G401 (cell line): ENCODE measurements around the gene PIK3R3. TPM values are rescaled to one million over a fixed set of nuclear protein-coding genes. Genes with fewer than 3 reads are reported as not detected.

ENCODE experiments used
- DNase-seq: peaks from one replicate; pipeline ENCODE4 v3.0.0-alpha.2; 2015; ENCODE audit warnings: low spot score
- in situ Hi-C: cut with HindIII; loops from 2 replicates; pipeline ENCODE4 v1.10.0; 2016; ENCODE audit warnings: low sequenced_read_pairs, mixed read lengths
- total RNA-seq: library from RNA; depleted of rRNA; stranded (reverse); fragments of >200 nt; shearing (Covaris generic); gene quantifications from 2 replicates; pipeline ENCODE4 v1.2.3, GENCODE V29; 2014; rRNA removed

The PIK3R3 gene
- total RNA-seq = 14.3 and 15.8 TPM in 2 replicates

- in situ Hi-C loops = no loop called here
- DNase-seq = peak; percentile 99
These were observed at the start of gene PIK3R3 for GRCh38 chr1:46132529-46133180. Gene PIK3R3 (minus strand): TSS chr1:46132629. CDS start chr1:46131952, 677 bp downstream.

- DNase-seq = no peak
- in situ Hi-C loops = no loop called here
These were observed 49.2 kb upstream of the PIK3R3 start for GRCh38 chr1:46181343-46182260.

DNA sequence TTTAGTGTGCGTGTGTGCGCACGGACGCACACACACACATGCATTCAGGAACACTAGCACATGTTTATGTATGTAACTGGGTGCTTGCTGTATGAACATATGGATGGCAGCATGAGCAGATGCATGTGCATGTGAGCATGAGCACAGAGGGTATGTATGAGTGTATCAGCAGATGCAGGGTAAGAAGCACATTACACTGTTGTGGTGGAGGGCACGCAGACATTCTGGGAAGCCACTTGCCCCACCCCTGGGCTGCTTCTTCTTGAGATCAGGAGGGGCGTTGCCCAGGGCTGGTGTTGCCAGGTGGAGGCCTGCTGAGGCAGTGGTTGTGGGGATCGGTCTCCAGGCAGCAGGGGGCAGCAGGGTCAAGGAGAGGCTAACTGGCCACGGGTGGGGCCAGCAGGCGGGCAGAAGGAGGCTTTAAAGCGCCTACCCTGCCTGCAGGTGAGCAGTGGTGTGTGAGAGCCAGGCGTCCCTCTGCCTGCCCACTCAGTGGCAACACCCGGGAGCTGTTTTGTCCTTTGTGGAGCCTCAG lies 47.7 kb upstream of the PIK3R3 start:
- in situ Hi-C loops = no loop called here
- DNase-seq = no peak

DNA sequence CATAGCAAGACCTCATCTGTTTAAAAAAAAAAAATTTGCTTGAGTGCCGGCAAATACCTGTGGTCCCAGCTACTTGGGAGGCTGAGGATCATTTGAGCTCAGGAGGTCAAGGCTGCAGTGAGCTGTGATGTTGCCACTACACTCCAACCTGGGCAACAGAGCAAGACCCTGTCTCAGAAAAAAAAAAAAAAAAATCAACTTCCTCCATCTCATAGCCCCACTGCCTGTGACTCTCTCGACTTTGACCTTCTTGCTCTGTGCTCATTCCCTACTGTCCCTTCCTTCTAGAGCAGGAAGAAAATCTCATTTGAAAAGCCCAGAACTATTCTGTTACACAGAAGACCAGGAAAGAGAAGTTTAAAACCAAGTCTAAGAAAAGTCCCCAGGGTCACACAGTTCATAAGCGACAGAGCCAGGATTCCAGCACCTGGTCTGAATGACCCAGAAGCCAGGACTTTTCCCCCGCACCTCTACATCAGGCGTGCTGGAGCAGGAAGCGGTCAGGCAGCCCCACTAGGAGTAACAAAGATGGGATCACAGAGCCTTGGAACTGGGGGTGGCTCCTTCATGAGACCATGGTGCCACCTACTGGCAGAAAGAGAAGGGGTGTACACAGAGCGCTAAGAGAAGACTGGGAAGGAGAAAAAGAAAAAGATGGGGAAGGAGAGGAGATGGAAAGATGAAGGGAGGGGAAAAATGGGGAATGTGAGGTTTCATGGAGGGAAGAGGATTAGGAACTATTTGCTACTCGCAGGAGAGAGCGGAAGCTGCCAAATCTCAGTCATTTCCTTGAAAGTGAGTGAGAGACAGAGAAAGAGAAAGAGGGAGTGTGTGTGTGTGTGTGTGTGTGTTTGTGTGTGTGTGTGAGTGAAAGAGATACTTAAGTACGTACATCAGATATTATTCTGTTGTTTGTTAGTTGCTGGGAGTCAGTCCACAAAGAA lies 47.0 kb upstream of the PIK3R3 start:
- peak; percentile 95 for DNase-seq
- in situ Hi-C loops = loop anchor here (10.0 kb wide), 1 partner anchor 115 kb away; no protein-coding TSS in a partner anchor

DNA sequence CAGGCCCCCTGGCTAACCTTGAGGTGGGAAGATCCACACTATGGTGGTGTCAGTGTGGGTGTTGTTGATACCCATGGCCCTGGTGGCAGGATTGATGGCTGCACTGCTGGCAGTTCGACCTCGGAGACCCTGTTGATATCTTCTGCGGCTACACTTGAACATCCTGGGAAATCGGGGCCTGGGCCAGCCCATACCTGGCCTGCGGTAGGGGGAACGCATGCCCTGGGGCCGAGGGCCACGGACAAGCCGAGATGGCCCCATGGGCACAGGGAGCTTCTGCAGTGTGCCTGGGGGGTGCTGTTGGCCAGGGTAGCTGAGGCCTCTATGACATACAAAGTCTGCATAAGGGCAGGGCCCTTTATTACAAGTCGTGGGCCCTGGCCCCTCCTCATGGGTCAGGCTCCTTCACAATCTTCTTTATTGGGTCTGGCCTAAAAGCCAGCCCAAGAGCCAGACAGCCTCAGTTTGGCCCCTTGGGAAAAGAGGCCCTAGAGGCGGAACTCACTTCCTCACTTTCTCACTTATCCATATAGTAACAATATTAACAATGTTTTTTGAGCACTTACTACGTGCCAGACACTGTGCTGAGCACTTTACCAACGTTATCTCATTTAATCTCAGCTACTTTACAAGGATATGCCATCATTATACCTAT lies 43.9 kb upstream of the PIK3R3 start, which contains the start of gene P3R3URF:
Gene P3R3URF, minus strand, starts transcription at position 278 of the 655 bp plus-strand sequence. Its CDS starts 17 bp downstream, at position 261.
- DNase-seq = no peak
- in situ Hi-C loops = loop anchor here (10.0 kb wide), 1 partner anchor 112 kb away; no protein-coding TSS in a partner anchor

GRCh38 chr1:46175243-46175642 lies 42.8 kb upstream of the PIK3R3 start:
- no peak for DNase-seq
- in situ Hi-C loops = loop anchor here (10.0 kb wide), 1 partner anchor 110 kb away; no protein-coding TSS in a partner anchor

GRCh38 chr1:46174448-46175231 lies 42.2 kb upstream of the PIK3R3 start, which contains the start of gene TSPAN1:
Gene TSPAN1 (plus strand): TSS chr1:46175087. CDS start chr1:46181108, 6,021 bp downstream.
- DNase-seq = peak; percentile 98
- in situ Hi-C loops = loop anchor here (10.0 kb wide), 1 partner anchor 110 kb away; no protein-coding TSS in a partner anchor

DNA sequence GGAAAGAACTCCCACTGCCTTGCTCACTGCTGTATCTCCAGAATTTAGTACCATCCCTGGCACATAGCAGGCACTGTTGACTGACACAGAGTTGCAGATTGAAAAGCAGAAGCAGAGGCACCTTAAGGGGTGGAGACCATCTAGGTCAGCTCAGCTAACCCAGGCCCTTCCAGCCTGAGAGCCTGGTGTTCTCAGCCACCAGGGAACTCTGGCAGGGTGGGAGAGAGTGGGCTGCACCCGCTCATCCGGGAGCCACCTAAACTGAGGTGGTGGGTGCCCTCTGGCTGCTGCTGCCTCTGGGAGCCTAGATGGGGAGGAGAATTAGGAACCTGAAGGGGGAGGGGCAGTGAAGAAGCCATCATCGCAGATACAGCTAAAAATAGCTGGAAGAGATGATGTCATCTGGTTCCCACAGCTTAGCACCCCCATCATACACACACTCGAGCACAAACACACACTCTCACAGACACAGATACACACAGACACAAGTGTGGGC lies 41.0 kb upstream of the PIK3R3 start:
- peak; percentile 96 for DNase-seq
- in situ Hi-C loops = loop anchor here (10.0 kb wide), 1 partner anchor 109 kb away; no protein-coding TSS in a partner anchor

DNA sequence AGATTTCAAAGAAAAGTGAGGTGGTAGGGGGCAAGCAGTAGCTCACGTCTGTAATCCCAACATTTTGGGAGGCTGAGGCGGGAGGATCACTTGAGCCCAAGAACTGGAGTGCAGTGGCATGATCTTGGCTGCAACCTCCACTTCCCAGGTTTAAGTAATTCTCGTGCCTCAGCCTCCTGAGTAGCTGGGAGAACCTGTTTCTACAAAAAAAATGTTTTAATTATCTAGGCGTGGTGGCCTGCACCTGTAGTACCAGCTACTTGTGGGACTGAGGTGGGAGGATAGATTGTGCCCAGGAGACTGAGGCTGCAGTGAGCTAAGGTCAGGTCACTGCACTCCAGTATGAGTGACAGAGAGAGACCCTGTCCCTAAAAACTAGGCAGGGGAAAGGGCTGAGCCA lies 39.9 kb upstream of the PIK3R3 start:
- DNase-seq = no peak
- in situ Hi-C loops = loop anchor here (10.0 kb wide), 1 partner anchor 108 kb away; no protein-coding TSS in a partner anchor

DNA sequence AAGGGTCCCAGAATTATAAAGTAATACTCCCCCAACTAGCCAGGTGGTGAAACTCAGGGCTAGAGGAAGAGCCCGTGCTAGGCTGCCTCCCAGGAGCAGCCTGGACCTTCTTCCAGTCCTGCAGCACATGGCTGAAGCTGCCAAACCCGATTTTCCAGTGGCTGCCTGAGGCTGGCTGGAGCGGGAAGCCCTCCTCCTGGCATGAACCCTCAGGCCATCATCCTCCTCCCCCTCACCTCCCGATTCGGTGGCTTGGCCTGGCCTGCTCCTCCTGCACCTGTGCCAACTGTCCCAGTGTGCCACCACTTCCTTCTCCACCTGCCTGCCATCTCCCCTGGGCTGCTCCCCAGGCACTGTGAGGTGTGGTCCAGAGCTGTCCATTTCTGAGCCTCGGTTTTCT lies 39.4 kb upstream of the PIK3R3 start:
- in situ Hi-C loops = loop anchor here (10.0 kb wide), 1 partner anchor 107 kb away; no protein-coding TSS in a partner anchor
- DNase-seq = peak; percentile 96

- DNase-seq = no peak
- in situ Hi-C loops = loop anchor here (10.0 kb wide), 1 partner anchor 107 kb away; no protein-coding TSS in a partner anchor
These were observed 38.9 kb upstream of the PIK3R3 start for GRCh38 chr1:46171351-46171750.

- no peak for DNase-seq
- in situ Hi-C loops = loop anchor here (10.0 kb wide), 1 partner anchor 105 kb away; no protein-coding TSS in a partner anchor
These were observed 37.5 kb upstream of the PIK3R3 start for GRCh38 chr1:46169811-46170454.

DNA sequence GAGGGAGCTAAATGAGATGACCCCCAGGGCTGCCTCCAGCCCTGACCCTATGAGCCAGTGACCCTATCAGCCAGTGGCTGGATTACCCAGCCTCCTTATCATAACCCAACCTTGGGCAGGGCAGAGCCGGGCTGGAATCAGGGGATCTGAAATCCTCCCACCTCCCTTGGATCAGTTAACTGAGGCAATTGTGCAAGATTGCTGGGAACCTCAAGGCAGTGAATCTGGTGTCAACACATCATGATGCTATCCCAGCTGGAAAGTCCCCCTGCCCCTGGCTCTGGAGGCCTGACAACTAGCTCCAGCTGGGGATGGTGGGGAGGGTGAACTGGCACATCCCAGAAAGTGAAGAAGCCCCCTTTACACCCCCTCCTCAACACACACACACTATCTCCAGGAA lies 36.0 kb upstream of the PIK3R3 start:
- no peak for DNase-seq
- in situ Hi-C loops = no loop called here

DNA sequence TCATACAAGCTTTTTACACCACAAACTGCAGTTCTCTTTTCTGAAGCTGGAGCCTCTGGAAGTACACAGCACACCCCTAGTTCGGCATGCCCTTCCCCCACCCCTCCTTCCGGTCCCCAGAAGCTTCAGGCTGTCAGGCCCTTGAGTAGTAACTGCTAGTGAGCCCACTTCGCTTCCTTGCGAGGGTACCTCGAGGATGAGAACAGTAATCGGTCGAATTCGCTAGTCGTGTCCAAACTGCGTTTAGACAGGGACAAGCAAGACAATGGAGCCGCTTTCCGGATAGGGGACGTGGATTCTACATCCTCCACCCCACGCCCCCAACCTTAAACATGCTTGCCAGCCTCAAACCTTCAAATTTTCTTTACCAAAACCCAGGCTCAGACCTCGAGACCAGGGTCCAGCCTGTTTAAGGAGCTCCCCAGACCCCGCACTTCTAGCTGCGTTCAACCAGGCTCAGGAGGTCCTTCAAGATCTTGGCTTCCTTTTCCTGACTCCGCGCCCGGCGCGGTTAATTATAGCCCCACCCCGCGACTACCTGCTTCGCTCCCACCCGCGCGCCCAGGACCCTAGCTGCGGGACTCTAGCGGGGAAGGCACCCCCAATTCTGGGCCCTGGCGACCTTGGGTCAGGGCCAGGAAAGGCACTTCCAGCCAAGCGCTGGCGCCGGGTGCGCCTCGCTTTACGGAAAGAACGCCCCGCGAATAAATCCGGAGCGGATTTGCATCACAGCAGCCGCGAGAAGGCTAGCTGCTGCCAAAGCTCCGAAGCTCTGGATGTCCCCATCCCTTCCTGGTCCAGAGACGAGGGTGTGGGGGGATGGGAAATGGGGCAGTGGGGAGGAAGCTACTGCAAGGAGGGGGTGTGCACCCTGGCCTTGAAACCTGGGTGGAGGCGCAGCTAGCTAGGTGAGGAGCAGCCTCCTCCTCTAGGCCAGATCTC lies 34.4 kb upstream of the PIK3R3 start:
- DNase-seq = peak; percentile 70
- in situ Hi-C loops = no loop called here

DNA sequence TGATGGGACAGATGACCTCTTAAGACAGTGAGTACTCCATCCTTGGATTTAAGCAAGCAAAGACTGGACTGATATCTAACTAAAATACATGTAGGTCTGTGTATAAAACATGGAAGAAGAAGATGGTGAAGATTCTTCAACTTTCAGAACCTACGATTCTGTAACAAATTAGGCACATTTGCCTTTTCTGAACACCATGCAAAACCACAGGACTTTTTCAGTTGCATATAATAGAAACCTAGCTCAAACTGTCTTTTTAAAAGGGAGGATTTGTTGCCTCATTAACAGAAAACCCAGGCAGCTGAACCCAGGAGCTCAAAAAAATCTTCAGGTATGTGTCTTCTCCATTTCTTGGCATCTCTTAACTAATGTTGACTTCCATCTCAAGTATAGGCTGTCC lies 27.8 kb upstream of the PIK3R3 start:
- in situ Hi-C loops = no loop called here

More for the DNA sequence above, 27.8 kb upstream of the PIK3R3 start:
- DNase-seq = no peak
